GM18499 (cell line): Measurements from ENCODE around the gene HRH3.

Experiments
- ATAC-seq: cut with Tn5 transposase; IDR thresholded peaks from one replicate; pipeline ENCODE4 v1.9.1; 2021; ENCODE audit warnings: moderate number of reproducible peaks; ENCODE audit not compliant: insufficient read depth, unreplicated experiment

Gene HRH3

DNA sequence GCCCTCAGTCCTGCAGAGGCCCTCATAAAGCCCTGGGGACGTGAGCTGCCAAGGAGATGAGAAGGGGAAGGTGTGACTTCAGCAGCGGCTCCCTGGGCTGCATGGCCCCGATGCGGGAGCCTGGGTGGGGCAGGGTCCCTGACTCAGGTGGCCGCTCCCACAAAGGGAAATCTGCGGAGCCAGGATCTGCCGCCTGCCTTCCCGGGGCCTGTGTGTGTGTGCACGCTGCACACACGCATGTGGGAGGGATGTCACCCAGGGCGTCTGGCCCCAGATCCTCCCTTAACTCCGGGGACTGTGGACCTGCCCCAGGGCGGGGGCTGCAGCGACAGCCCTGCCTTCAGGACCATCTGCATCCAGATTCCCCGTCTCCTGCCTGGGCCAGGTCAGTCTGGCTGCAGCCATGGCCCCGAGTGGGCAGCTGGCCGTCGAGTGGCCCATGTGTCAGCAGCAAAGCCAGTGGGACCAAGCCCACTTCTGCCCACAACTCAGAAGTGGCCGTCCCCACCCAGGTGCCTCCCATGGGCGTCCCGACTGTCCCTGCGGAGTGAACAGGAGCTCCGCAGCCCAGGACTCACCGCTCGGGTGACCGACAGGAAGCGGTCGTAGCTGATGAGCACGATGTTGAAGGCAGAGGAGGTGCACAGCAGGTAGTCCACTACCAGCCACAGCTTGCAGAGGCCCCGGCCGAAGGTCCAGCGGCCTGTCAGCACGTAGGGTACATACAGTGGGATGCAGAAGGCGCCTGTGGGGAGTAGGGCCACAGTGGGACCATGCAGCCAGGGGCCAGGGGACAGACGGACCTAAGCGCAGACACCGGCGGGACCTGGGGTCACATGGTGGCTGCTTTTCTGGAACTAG is 1.9 kb downstream of the HRH3 start:
- ATAC-seq, result no peak

- ATAC-seq, result no peak
These were observed 3.2 kb downstream of the HRH3 start for GRCh38 chr20:62216636-62217566.

DNA sequence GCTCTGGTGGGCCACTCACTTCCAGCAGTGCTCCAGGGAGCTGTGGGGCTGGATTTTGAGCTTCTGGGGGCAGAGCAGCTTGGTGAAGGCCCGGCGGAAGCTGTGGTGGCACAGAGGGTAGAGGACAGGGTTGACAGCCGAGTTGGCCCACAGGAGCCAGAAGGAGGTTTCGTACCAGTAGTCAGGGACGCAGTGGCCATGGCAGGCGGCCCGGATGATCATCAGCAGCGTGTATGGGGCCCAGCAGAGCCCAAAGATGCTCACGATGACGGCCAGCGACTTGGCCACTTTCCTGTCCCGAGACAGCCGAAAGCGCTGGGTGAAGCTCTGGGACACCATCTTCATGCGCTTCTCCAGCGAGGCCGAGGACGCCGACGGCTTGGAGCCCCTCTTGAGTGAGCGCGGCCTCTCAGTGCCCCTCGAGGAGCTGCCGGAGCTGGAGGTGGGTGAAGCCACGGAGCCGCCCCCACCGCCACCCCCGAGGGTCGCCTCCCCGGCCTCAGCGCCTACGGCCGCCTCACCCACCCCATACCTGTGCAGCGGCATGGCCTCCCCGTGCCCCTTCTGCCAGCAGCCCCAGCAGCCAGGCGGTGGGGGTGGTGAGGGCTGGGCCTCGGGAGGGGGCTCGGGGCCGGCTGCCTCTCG is 4.0 kb downstream of the HRH3 start:
- ATAC-seq, result no peak

- ATAC-seq, result no peak
These were observed 4.8 kb downstream of the HRH3 start for GRCh38 chr20:62215020-62215990.

- ATAC-seq, result no peak
These were observed 6.0 kb downstream of the HRH3 start for GRCh38 chr20:62214067-62214466.

DNA sequence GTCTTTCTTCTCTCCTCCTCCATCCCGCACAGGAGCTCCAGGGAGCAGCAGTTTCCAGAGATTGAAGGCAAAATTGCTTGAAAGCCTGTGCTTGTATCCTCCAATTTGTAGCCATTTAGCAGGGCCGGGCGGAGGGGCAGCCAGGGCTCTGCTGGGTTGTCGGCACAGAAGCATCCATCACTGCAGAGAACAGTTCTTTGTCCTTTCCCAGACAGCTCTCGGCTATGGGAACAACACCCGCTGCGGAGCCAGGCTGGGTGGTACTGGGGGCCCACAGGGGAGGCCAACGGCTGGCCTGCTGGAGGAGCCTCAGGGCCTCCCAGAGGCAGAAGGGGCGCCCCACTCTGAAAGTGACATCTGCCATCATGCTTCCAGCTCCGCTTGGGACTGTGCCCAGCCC is 7.8 kb downstream of the HRH3 start:
- ATAC-seq, result no peak

DNA sequence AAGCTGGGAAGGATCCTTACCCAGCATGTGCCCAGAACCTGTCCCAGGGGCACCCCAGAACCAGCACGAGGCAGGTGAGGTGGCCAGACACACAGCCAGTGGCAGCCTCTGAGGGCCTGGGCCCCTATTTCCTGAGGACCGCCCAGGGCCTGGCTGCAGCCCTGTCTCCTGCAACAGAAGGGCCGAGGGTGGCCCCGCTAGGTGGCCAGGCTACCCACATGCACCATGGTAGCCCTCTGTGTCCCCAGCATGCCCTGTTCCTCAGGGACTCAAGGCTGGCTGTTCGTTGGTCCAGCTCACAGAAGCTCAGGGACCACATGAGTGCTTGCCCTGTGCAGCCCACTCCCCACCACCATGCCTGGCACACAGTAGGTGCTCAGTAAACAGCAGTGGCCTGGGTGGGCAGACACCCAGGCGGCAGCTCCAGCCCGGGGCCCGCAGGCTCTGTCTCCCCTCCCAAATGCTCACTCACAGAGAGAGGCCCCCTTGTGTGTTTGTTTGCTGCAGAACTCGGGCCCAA is 8.2 kb downstream of the HRH3 start:
- ATAC-seq, result no peak

- no peak for ATAC-seq
These were observed 8.9 kb downstream of the HRH3 start for GRCh38 chr20:62211216-62211615.

GRCh38 chr20:62210496-62210855 is 9.6 kb downstream of the HRH3 start:
- no peak for ATAC-seq

DNA sequence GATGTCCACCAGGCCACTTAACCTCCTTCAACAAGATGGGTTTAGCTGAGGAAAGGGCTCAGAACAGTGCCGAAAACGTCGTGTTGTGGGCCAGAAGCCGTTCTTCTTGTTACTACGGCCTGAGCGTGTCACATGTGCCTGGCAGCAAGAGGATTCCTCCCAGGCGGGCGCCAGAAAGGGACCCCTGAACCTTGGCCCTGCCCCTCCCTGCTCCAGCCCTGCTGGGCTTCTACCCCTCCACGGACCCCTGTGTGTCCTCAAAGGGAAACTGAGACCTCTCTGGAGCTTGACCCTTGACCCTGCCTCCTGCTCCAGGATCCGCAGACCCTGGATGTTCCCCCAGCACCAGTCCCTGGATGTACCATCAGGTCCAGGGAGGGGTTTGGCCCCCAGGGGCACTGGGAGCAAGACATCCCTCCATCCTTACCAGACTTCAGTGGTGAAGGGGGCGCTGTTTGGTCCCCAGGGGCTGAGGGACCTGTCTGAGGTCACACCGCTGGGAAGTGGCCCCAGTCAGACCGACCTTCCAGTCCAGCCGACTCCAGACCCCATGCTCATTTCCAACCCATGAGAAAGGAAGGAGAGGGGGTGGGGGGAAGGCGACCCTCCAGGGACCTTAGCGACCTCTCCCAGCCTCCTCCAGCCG is 10.1 kb downstream of the HRH3 start:
- no peak for ATAC-seq

- no peak for ATAC-seq
These were observed 11.0 kb downstream of the HRH3 start for GRCh38 chr20:62208795-62209755.

GRCh38 chr20:62208061-62208794 is 11.8 kb downstream of the HRH3 start:
- ATAC-seq, result no peak

GRCh38 chr20:62206388-62206775 is 13.7 kb downstream of the HRH3 start:
- no peak for ATAC-seq

- no peak for ATAC-seq
These were observed 14.3 kb downstream of the HRH3 start for GRCh38 chr20:62205618-62206387.

DNA sequence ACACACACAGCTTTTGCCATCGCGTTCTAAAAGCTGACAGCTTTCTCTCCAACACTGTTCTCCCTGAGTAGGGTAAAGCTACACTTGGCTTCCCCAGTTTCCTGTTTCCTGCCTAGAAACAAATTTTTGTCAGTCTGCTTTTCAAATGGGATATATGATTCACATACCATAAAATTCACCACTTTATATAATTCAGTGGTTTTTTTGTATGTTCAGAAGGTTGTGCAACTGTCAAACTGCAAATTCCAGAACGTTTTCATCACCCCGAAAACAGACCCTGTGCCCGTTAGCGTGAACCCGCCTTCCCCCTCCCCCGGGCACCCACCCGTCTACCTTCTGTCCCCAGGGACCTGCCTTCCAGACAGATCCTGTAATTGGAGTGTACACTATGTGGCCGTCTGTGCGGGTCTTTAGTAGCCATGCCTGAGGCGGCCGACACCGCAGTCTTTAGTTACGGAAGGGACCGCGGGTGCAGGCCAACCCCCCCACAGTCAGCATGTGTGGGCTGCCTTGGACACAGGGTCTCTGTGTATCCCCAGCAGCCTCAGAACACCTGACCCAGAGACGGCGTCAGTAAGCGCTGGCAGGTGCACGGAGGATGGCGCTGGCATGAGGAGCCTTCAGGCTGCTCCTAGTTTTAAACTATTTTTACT is 16.6 kb downstream of the HRH3 start:
- ATAC-seq, result no peak
